Skeletal muscle satellite cell (primary cell): ENCODE results near the gene RASGEF1C.

ENCODE experiments used
- H3K27me3 ChIP-seq: 2 replicates; pipeline ENCODE4 v1.7.0; 2013; ENCODE audit warnings: low read length; ENCODE audit not compliant: control insufficient read depth, insufficient read depth
- H3K36me3 ChIP-seq: 2 replicates; pipeline ENCODE4 v1.7.0; 2013; ENCODE audit warnings: mild to moderate bottlenecking, control low read depth, low read length; ENCODE audit not compliant: insufficient read depth
- H3K4me1 ChIP-seq: 2 replicates; pipeline ENCODE4 v1.7.0; 2013; ENCODE audit warnings: low read length; ENCODE audit not compliant: control insufficient read depth, insufficient read depth
- H3K4me2 ChIP-seq: 2 replicates; pipeline ENCODE4 v1.7.0; 2013; ENCODE audit warnings: mild to moderate bottlenecking, low read length
- H3K4me3 ChIP-seq: 2 replicates; pipeline ENCODE4 v1.7.0; 2013; ENCODE audit warnings: low read length
- H3K9ac ChIP-seq: 2 replicates; pipeline ENCODE4 v1.7.0; 2013; ENCODE audit warnings: mild to moderate bottlenecking, low read depth, low read length, moderate library complexity
- H3K9me3 ChIP-seq: replicated peaks from 2 replicates; pipeline ENCODE4 v1.7.0; 2013; ENCODE audit warnings: mild to moderate bottlenecking, control low read depth, low read length

The RASGEF1C gene

GRCh38 chr5:180084638-180085561 is 124.1 kb downstream of the RASGEF1C start:
- H3K4me3 ChIP-seq = no peak overlapping the region

GRCh38 chr5:180083529-180084060 is 125.4 kb downstream of the RASGEF1C start:
- no peak overlapping the region for H3K4me2 ChIP-seq
- H3K4me1 ChIP-seq = no peaks in the 10 kb centered on the region
- no peaks in the 10 kb centered on the region for H3K36me3 ChIP-seq

More at GRCh38 chr5:180084638-180085561, 124.1 kb downstream of the RASGEF1C start:
- Histone ChIP-seq H3K27me3 (peaks cover 10% of the 10 kb centered on the region), H3K4me2 (no peak overlapping the region), H3K9me3 (no peaks in the 10 kb centered on the region), H3K36me3 (no peaks in the 10 kb centered on the region), H3K4me1 (no peaks in the 10 kb centered on the region), H3K9ac (no peak overlapping the region)

GRCh38 chr5:180082633-180083420 is 126.2 kb downstream of the RASGEF1C start:
- Histone ChIP-seq H3K4me1 (no peaks in the 10 kb centered on the region), H3K9ac (no peak overlapping the region), H3K27me3 (peaks cover 15% of the 10 kb centered on the region), H3K4me2 (no peak overlapping the region), H3K4me3 (no peak overlapping the region), H3K9me3 (no peaks in the 10 kb centered on the region), H3K36me3 (no peaks in the 10 kb centered on the region)

More at GRCh38 chr5:180083529-180084060, 125.4 kb downstream of the RASGEF1C start:
- Histone ChIP-seq H3K9me3 (no peaks in the 10 kb centered on the region), H3K27me3 (peaks cover 15% of the 10 kb centered on the region), H3K9ac (no peak overlapping the region), H3K4me3 (no peak overlapping the region)

GRCh38 chr5:180081481-180081880 is 127.5 kb downstream of the RASGEF1C start:
- Histone ChIP-seq H3K9me3 (no peaks in the 10 kb centered on the region), H3K4me1 (no peaks in the 10 kb centered on the region), H3K9ac (no peak overlapping the region), H3K36me3 (no peaks in the 10 kb centered on the region), H3K4me2 (no peak overlapping the region), H3K4me3 (no peak overlapping the region), H3K27me3 (peaks cover 15% of the 10 kb centered on the region)

GRCh38 chr5:180080486-180081280 is 128.3 kb downstream of the RASGEF1C start:
- Histone ChIP-seq H3K9ac (no peak overlapping the region), H3K4me2 (no peak overlapping the region), H3K36me3 (no peaks in the 10 kb centered on the region), H3K27me3 (peaks cover 15% of the 10 kb centered on the region), H3K4me3 (no peak overlapping the region), H3K4me1 (no peaks in the 10 kb centered on the region), H3K9me3 (no peaks in the 10 kb centered on the region)

- H3K4me3 ChIP-seq = no peak overlapping the region
- no peaks in the 10 kb centered on the region for H3K36me3 ChIP-seq
- H3K4me1 ChIP-seq = no peaks in the 10 kb centered on the region
- H3K9ac ChIP-seq = no peak overlapping the region
- no peak overlapping the region for H3K4me2 ChIP-seq
- H3K9me3 ChIP-seq = no peaks in the 10 kb centered on the region
- peaks cover 18% of the 10 kb centered on the region for H3K27me3 ChIP-seq
These were observed 129.1 kb downstream of the RASGEF1C start for GRCh38 chr5:180079702-180080466.

- Histone ChIP-seq H3K9me3 (no peaks in the 10 kb centered on the region), H3K27me3 (peaks cover 20% of the 10 kb centered on the region), H3K36me3 (no peaks in the 10 kb centered on the region), H3K9ac (no peak overlapping the region), H3K4me1 (no peaks in the 10 kb centered on the region), H3K4me3 (no peak overlapping the region), H3K4me2 (no peak overlapping the region)
These were observed 130.7 kb downstream of the RASGEF1C start for GRCh38 chr5:180078348-180078747.

- Histone ChIP-seq H3K4me2 (no peak overlapping the region), H3K36me3 (no peaks in the 10 kb centered on the region), H3K9ac (no peak overlapping the region), H3K4me3 (no peak overlapping the region), H3K4me1 (no peaks in the 10 kb centered on the region), H3K27me3 (peaks cover 20% of the 10 kb centered on the region), H3K9me3 (no peaks in the 10 kb centered on the region)
These were observed 131.3 kb downstream of the RASGEF1C start for GRCh38 chr5:180077594-180078284.

- H3K4me2 ChIP-seq = no peak overlapping the region
- peaks cover 2% of the 10 kb centered on the region for H3K4me1 ChIP-seq
- H3K9me3 ChIP-seq = peaks cover 3% of the 10 kb centered on the region
- H3K4me3 ChIP-seq = no peak overlapping the region
- H3K27me3 ChIP-seq = peaks cover 16% of the 10 kb centered on the region
- no peaks in the 10 kb centered on the region for H3K36me3 ChIP-seq
- H3K9ac ChIP-seq = no peak overlapping the region
These were observed 133.3 kb downstream of the RASGEF1C start for GRCh38 chr5:180075703-180076102.

- Histone ChIP-seq H3K27me3 (peaks cover 16% of the 10 kb centered on the region), H3K36me3 (no peaks in the 10 kb centered on the region), H3K4me3 (no peak overlapping the region), H3K9ac (no peak overlapping the region), H3K4me1 (peaks cover 15% of the 10 kb centered on the region), H3K9me3 (peaks cover 3% of the 10 kb centered on the region), H3K4me2 (no peak overlapping the region)
These were observed 134.5 kb downstream of the RASGEF1C start for GRCh38 chr5:180074462-180074861.
